Neuronal stem cell (in vitro differentiated cells): ENCODE data around the gene PARD3.

Experiments
- DNase-seq: peaks from one replicate; pipeline ENCODE4 v3.0.0-alpha.2; 2013; ENCODE audit warnings: low spot score
- H2AFZ ChIP-seq: one replicate; pipeline ENCODE4 v1.6.1; 2013; ENCODE audit warnings: mild to moderate bottlenecking, low read length, inconsistent platforms
- H2AK5ac ChIP-seq: 2 replicates; pipeline ENCODE4 v1.6.1; 2013; ENCODE audit warnings: low read depth, mild to moderate bottlenecking, inconsistent platforms, low read length, moderate library complexity, mixed read lengths
- H2BK120ac ChIP-seq: 2 replicates; pipeline ENCODE4 v1.6.1; 2013; ENCODE audit warnings: low read depth, mild to moderate bottlenecking, inconsistent platforms, low read length, moderate library complexity, mixed read lengths
- H2BK12ac ChIP-seq: one replicate; pipeline ENCODE4 v1.6.1; 2013; ENCODE audit warnings: low read length, inconsistent platforms
- H2BK15ac ChIP-seq: 2 replicates; pipeline ENCODE4 v1.6.1; 2013; ENCODE audit warnings: mild to moderate bottlenecking, low read length, inconsistent platforms, mixed read lengths
- H2BK5ac ChIP-seq: one replicate; pipeline ENCODE4 v1.6.1; 2013; ENCODE audit warnings: inconsistent platforms, mild to moderate bottlenecking, low read length, moderate library complexity
- H3K14ac ChIP-seq: one replicate; pipeline ENCODE4 v1.6.1; 2013; ENCODE audit warnings: low read length, inconsistent platforms
- H3K18ac ChIP-seq: 2 replicates; pipeline ENCODE4 v1.6.1; 2013; ENCODE audit warnings: low read length, inconsistent platforms
- H3K23ac ChIP-seq: 2 replicates; pipeline ENCODE4 v1.6.1; 2013; ENCODE audit warnings: low read depth, mild to moderate bottlenecking, mixed read lengths, low read length, inconsistent platforms; ENCODE audit not compliant: poor library complexity
- H3K27ac ChIP-seq: replicated peaks from 3 replicates; pipeline ENCODE4 v1.5.1; 2013; ENCODE audit warnings: low read length, inconsistent platforms
- H3K27me3 ChIP-seq, 3 experiments: 2 replicates each; pipeline ENCODE4 v1.6.1; 2013; ENCODE audit warnings: low read length in 3 of 3, mild to moderate bottlenecking in 2 of 3, inconsistent platforms in 1 of 3, low read depth in 1 of 3, mixed read lengths in 1 of 3, moderate library complexity in 1 of 3; ENCODE audit not compliant: control insufficient read depth in 3 of 3, insufficient read depth in 3 of 3
- H3K36me3 ChIP-seq, 2 donors: replicated peaks in 1 of 2; 2 replicates each; pipeline ENCODE4 v1.6.1; 2013; ENCODE audit warnings: low read length in 2 of 2; ENCODE audit not compliant: control insufficient read depth in 2 of 2, insufficient read depth in 2 of 2
- H3K4ac ChIP-seq: 2 replicates; pipeline ENCODE4 v1.6.1; 2013; ENCODE audit warnings: inconsistent platforms, mild to moderate bottlenecking, low read length, moderate library complexity
- H3K4me1 ChIP-seq, 2 donors: 1 replicate in 1 of 2; 2 replicates in 1 of 2; pipeline ENCODE4 v1.6.1; 2013; ENCODE audit warnings: low read length in 2 of 2, low read depth in 1 of 2; ENCODE audit not compliant: control insufficient read depth in 2 of 2, insufficient read depth in 1 of 2
- H3K4me2 ChIP-seq: one replicate; pipeline ENCODE4 v1.6.1; 2013; ENCODE audit warnings: mild to moderate bottlenecking, low read length, inconsistent platforms; ENCODE audit not compliant: insufficient read depth, poor library complexity, severe bottlenecking
- H3K4me3 ChIP-seq, 2 donors: 2 replicates each; pipeline ENCODE4 v1.5.1; 2013; ENCODE audit warnings: low read length in 2 of 2, mild to moderate bottlenecking in 2 of 2, inconsistent platforms in 1 of 2, moderate library complexity in 1 of 2
- H3K79me1 ChIP-seq: one replicate; pipeline ENCODE4 v1.6.1; 2013; ENCODE audit warnings: low read depth, mild to moderate bottlenecking, inconsistent platforms, low read length, moderate library complexity
- H3K9ac ChIP-seq: one replicate; pipeline ENCODE4 v1.6.1; 2013; ENCODE audit warnings: mild to moderate bottlenecking, low read depth, low read length, inconsistent platforms; ENCODE audit not compliant: poor library complexity
- H3K9me3 ChIP-seq, 2 donors: replicated peaks in 1 of 2; 2 replicates each; pipeline versions ENCODE3 to v1.6.1; 2013; ENCODE audit warnings: low read length in 2 of 2, mild to moderate bottlenecking in 2 of 2, inconsistent platforms in 1 of 2, low read depth in 1 of 2, mixed read lengths in 1 of 2, moderate library complexity in 1 of 2; ENCODE audit not compliant: control insufficient read depth in 2 of 2, insufficient read depth in 1 of 2
- H4K8ac ChIP-seq: one replicate; pipeline ENCODE4 v1.6.1; 2013; ENCODE audit warnings: low read depth, mild to moderate bottlenecking, inconsistent platforms, low read length, moderate library complexity
- H4K91ac ChIP-seq: one replicate; pipeline ENCODE4 v1.6.1; 2013; ENCODE audit warnings: low read length, low read depth, mild to moderate bottlenecking, inconsistent platforms; ENCODE audit not compliant: poor library complexity
- WGBS, 2 donors: extraction: QIAGEN DNeasy Blood & Tissue Kit; methylation state at CpG; one replicate each; pipeline ENCODE4 v1.1.7; 2013; ENCODE audit warnings: missing lambda C conversion rate in 2 of 2, mixed read lengths in 1 of 2; ENCODE audit not compliant: insufficient read length in 2 of 2, insufficient replicate concordance in 1 of 2; ENCODE audit errors: extremely low coverage in 2 of 2; 5-methylcytosine and 5-hydroxymethylcytosine counted together

PARD3 gene

DNA sequence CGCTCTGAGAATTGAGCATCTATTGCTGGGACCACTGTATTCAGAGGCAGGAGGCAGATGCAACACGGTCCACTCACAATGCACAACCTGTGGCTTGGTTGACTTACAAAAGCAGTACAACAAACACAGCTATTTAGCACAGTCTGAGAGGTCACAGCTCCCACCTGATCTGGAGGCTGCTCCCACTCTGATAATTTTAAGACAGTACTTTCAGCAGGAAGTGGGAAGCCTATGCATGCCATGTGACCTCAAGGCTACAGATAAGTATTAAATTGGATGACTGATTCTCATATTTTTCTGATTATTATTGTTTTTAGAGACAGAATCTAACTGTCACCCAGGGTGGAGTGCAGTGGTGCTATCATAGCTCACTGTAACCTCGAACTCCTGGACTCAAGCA, 659.3 kb downstream of the PARD3 start:
- no peak for DNase-seq
- Histone ChIP-seq H3K14ac (no peak overlapping the region), H3K79me1 (no peaks in the 10 kb centered on the region), H3K36me3 (no peaks in the 10 kb centered on the region), H2BK12ac (no peak overlapping the region), H3K4me2 (no peak overlapping the region), H3K23ac (no peak overlapping the region), H3K18ac (no peak overlapping the region), H3K9me3 (no peaks in the 10 kb centered on the region), H2BK120ac (no peak overlapping the region), H3K9ac (no peak overlapping the region), H4K8ac (no peak overlapping the region), H3K27ac (no peak overlapping the region), H2AK5ac (no peak overlapping the region), H2AFZ (no peak overlapping the region), H3K4ac (no peak overlapping the region), H3K27me3 (no peaks in the 10 kb centered on the region), H4K91ac (no peak overlapping the region), H2BK5ac (no peak overlapping the region), H2BK15ac (no peak overlapping the region), H3K4me1 (no peaks in the 10 kb centered on the region), H3K4me3 (no peak overlapping the region)
- no CpG with 5 or more reads among the region's 3 CpGs for WGBS, 2 donors

DNA sequence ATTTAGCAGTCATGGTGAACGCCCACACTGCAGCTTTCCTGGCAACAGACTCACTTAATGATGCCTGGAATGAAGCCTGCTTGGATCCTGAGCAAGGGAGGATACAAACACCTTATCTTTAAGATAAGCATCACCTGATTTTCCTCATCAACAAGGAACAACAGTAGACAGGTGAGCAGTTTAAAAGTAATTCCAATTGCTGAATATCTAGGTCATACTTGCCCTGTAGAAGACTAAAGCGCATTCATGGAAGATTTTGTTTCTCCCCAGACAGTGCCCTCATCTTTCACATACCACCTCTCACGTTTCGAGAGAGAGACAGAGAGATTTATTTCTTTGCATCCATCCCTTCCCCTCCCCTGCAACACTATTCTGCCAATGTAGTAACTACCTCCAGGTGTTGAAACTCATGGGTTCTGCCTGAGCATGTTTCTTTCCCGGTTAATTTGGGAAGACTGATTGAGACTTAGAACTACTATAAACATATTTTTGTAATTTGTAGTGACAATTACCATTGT, 660.7 kb downstream of the PARD3 start:
- Histone ChIP-seq H4K8ac (no peak overlapping the region), H2AK5ac (no peak overlapping the region), H3K79me1 (no peaks in the 10 kb centered on the region), H2BK120ac (no peak overlapping the region), H3K23ac (no peak overlapping the region), H3K4me2 (no peak overlapping the region), H3K9ac (no peak overlapping the region), H3K9me3 (no peaks in the 10 kb centered on the region), H4K91ac (no peak overlapping the region), H3K14ac (no peak overlapping the region), H3K4me3 (no peak overlapping the region), H2BK5ac (no peak overlapping the region), H3K4ac (no peak overlapping the region), H2BK15ac (no peak overlapping the region), H2AFZ (no peak overlapping the region), H3K4me1 (no peaks in the 10 kb centered on the region), H3K36me3 (no peaks in the 10 kb centered on the region), H3K18ac (no peak overlapping the region), H3K27me3 (no peaks in the 10 kb centered on the region), H2BK12ac (no peak overlapping the region), H3K27ac (no peak overlapping the region)
- no peak for DNase-seq
- no CpG with 5 or more reads among the region's 5 CpGs for WGBS, 2 donors

DNA sequence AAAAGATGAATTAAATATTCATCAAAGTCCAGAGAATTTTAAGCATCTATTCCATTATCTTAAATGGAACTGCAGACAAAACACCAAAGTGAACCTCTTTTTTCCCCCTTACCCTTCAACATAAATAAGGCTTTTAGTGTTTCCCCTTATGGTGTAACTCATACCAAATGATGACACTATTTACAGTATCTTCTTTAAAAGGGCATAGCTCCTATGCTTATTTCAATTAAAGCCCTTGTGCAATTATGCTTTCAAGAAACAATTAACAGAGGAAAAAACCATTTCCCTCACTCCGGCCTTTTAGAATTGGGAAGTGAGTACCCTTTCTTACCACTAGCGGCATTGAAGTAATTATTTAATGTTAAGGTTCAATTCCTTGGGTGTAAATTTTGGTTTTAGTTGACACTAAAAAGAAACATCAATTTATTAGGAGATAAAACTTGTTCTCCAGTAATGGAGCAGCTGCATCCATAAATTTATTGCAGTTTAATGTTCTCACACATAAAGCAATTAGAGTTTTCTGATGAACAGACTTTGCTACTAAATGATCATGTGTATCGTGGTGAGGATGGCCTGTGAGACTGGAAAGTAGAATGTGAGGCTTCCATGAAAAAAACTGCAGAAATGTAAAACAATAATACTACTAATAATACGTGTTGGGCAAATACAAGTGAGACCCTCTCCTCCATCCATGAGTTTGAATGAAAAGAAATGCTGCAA, 661.3 kb downstream of the PARD3 start:
- Histone ChIP-seq H3K27me3 (no peaks in the 10 kb centered on the region), H2BK5ac (no peak overlapping the region), H3K9ac (no peak overlapping the region), H3K23ac (no peak overlapping the region), H2BK12ac (no peak overlapping the region), H3K36me3 (no peaks in the 10 kb centered on the region), H2AK5ac (no peak overlapping the region), H3K79me1 (no peaks in the 10 kb centered on the region), H4K91ac (no peak overlapping the region), H3K4me3 (no peak overlapping the region), H2BK120ac (no peak overlapping the region), H3K27ac (no peak overlapping the region), H3K14ac (no peak overlapping the region), H3K9me3 (no peaks in the 10 kb centered on the region), H3K18ac (no peak overlapping the region), H4K8ac (no peak overlapping the region), H3K4me2 (no peak overlapping the region), H2AFZ (no peak overlapping the region), H3K4me1 (no peaks in the 10 kb centered on the region), H2BK15ac (no peak overlapping the region), H3K4ac (no peak overlapping the region)
- WGBS, 2 donors: no CpG with 5 or more reads among the region's 4 CpGs
- no peak for DNase-seq

DNA sequence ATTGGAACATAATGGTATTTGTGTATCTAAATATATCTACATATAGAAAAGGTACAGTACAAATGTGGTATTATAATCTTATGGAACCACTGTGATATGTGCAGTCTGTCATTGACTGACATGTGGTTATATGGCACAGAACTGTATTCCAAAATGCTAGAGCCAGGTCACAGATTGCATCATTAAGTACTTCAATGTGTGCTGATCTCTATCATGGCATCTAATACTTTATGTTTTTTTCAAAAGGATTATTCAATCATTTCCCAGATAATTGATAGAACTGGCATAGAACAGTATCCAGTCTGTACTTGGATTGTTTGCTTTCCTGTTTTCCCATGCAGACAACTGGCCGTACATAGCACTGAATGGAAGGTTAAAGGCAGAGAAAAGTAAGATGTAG, 662.7 kb downstream of the PARD3 start:
- Histone ChIP-seq H3K36me3 (no peaks in the 10 kb centered on the region), H3K18ac (no peak overlapping the region), H3K23ac (no peak overlapping the region), H3K27me3 (no peaks in the 10 kb centered on the region), H4K8ac (no peak overlapping the region), H2BK12ac (no peak overlapping the region), H3K27ac (no peak overlapping the region), H3K9me3 (no peaks in the 10 kb centered on the region), H2BK15ac (no peak overlapping the region), H2AK5ac (no peak overlapping the region), H3K4ac (no peak overlapping the region), H2BK5ac (no peak overlapping the region), H3K4me1 (no peaks in the 10 kb centered on the region), H3K4me2 (no peak overlapping the region), H2BK120ac (no peak overlapping the region), H3K14ac (no peak overlapping the region), H2AFZ (no peak overlapping the region), H3K9ac (no peak overlapping the region), H3K79me1 (no peaks in the 10 kb centered on the region), H4K91ac (no peak overlapping the region), H3K4me3 (no peak overlapping the region)
- no CpG with 5 or more reads among the region's 1 CpG for WGBS, 2 donors
- no peak for DNase-seq
